Right renal pelvis (tissue), 4 donors: ENCODE data around the gene HIP1R. TPM values are rescaled to one million over a fixed set of nuclear protein-coding genes. Genes with fewer than 3 reads are reported as not detected.

ENCODE experiments used
- DNase-seq, 4 donors: peaks; one replicate each; pipeline ENCODE4 v3.0.0-alpha.2; 2013; ENCODE audit warnings: low read depth in 4 of 4, low spot score in 3 of 4, missing footprints in 1 of 4
- polyA plus RNA-seq, 4 donors: library from polyadenylated mRNA; unstranded; fragments of 120-200 nt; gene quantifications; one replicate each; pipeline ENCODE4 v1.2.1, GENCODE V29; 2013; ENCODE audit not compliant: insufficient read length in 4 of 4

HIP1R gene
- polyA plus RNA-seq, 4 donors: 63.9 to 77.4 (median 69.7) TPM

DNA sequence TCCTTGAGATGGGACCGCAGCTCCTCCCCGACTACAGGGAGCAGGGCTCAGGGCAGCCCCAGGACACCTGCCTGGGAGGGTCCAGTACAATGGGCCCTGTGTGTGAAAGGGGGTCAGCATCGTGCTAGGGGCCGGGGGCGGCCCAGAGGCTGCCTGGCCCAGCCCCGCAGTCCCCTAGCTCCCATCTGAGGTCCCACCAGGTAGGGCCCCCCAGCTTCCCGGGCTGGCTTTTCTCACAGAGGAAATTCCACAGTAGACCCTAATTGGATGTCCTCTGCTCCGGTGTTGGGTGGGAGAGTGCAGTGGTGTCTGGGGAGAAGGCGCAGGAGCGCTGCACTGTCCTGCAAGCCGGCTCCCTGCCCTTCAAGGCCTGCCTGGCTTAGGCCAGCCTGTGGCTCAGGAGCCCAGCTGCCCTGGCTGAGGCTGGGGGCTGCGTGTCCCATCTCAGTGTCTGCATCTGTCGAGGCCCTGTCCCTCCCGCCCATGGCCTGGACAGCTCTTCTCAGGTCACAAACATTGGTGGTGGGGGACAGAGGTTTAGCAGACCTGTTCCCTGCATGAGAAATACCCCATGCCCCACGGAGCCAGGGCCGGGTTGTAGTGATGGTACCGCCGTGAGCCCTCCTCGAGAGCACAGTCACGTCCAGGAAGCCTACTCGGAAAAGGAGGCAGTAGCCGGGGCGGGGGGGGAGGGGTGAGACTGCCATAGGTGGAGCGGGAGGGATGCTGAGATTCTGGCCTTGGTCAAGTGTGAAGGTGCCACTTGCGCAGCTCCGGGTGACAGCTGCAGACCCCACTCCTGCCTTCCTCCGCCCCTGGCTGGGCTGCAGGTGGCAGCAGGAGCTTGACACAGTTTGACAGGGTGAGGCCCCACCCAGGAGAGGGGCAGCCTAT, 11.6 kb downstream of the HIP1R start:
- no peak for DNase-seq

DNA sequence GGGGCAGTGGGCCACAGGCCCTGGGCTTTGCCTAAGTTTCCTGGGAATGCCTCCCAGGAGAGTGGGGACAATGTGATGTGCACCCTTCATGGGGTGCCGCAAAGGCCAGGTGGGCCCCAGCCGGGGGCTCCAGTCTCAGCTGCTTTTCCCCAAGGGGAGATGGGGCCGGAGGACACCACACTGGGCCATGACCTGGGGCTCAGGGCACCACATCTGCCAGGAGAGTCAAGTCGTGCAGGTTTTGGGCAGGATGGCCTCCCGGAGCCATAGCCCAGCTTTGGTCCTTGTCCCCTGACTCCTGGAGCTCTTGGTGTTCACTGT, 12.2 kb downstream of the HIP1R start:
- DNase-seq: no peak

DNA sequence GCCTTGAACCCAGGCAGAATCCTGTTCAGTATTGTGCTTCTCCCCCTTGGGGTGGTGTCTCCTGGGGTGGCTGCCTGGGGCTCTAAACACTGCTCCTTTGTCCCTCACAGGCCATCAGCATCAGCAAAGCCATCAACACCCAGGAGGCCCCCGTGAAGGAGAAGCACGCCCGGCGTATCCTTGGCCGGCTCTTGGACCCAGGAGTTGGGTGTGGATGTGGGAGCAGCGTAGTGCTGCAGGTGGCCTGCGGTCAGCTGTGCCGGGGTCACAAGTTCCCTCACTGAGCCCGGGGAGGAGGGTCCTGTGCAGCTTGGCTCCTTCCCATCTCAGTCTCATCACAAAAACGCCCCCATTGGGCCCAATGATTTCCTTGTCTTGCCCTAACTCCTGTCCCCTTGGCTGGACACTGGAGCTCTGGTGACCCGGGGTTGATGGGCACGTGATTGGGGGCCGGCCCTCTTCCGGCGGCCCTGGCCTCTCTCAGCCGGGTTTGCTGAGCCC, 12.7 kb downstream of the HIP1R start:
- no peak for DNase-seq

DNA sequence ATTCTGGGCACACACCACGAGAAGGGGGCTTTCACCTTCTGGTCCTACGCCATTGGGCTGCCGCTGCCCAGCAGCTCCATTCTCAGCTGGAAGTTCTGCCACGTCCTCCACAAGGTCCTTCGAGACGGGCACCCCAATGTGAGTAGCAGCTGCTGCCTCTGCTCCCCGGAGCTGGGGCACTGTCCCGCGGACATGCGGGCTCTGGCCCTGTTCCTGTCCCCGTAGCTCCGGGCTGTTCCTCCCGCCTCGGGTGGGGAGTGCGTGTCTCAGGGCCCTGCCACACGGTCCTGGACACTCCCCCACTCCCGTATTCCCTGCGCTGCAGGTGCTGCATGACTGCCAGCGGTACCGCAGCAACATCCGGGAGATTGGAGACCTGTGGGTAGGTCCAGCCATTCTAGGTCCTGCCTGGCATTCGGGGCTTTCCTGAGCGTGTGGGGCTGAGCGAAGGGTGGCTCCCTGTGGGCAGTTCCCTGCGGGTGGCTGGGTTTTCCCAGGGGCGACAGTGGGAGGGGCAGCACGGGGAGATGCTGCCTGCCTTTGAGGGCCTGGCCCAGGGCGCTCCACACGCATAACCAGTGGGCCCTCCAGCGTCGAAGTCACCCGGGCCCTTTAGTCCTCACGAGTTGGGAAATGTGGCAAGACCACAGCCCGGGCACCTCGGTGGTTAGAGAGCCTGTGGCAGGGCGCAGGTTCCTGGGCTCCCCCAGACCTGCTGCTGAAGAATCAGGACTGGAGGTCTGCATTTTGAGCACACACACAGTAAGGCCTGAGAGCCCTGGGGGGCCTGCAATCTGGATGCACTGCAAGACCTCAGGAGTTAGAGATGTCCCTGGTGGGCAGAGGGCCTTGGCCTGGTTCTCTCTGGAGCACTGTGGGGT, 13.5 kb downstream of the HIP1R start:
- DNase-seq: no peak

DNA sequence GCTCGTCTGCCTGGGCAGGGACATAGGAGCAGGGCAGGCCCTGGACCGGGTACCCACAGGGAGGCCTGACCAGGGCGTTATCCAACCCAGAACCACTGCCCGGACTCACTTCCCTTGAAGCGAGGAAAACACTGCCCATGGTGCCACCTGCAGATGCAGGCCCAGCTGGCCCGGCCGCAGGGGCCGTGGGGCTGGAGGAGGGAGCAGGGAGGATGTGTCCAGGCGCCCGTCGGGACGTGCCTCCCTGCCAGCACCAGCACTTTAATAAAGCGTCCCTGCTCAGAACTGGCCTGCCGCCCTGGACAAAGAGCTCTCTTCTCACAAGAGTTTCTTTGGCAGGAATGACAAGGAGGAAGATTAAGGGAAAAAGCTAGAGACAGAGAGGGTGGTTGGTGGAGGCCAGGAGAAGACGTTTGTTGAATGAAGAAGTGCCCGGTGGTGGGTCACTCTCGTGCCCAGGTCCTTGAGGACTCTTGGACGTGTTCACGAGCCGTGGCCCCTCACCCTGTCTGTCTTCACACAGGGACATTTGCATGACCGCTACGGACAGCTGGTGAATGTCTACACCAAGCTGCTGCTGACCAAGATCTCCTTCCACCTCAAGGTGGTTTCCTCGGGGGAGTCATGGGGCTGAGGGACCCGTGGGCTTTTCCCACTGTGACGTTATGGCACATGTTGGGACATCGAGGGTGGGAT, 14.2 kb downstream of the HIP1R start:
- no peak for DNase-seq

DNA sequence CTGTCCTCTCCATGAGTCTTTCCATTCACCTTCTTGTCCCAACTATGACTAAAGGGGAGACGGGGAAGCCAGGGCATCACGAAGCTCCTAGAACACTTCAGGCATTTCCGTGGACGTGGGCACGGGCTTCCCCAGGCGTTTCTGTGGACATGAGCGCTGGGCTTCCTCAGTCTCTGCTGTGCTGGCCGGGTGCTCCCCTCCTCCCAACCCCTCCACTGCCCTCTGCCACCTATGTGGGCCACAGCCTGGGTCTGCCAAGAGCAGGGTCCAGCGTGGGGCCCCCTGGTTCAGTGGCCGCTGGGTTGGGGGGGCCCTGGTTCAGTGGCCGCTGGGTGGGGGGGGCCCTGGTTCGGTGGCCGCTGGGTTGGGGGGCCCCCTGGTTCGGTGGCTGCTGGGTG, 14.8 kb downstream of the HIP1R start:
- DNase-seq: no peak

DNA sequence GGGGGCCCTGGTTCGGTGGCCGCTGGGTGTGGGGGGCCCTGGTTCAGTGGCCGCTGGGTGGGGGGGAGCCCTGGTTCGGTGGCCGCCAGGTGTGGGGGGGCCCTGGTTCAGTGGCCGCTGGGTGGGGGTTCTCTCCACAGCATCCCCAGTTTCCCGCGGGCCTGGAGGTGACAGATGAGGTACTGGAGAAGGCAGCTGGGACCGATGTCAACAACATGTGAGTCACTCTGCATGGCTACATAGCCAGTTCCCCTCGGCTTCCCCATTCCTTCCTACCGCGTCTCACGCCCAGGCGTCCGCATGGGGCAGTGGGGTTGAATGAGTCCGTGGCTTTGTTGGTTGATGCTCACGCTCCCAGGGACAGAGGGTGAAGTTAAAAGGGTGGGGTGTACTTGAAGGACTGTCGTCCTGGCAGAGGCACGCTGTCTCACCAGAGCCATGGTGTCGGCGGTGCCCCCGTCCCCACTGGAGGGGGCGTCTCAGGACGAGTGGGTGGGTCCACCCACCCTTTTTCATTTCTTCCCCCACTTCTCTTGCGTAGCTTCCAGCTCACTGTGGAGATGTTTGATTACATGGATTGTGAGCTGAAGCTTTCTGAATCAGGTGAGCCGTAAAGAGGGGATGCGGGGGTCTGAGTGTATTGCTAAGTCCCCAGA, 15.6 kb downstream of the HIP1R start:
- DNase-seq: no peak

DNA sequence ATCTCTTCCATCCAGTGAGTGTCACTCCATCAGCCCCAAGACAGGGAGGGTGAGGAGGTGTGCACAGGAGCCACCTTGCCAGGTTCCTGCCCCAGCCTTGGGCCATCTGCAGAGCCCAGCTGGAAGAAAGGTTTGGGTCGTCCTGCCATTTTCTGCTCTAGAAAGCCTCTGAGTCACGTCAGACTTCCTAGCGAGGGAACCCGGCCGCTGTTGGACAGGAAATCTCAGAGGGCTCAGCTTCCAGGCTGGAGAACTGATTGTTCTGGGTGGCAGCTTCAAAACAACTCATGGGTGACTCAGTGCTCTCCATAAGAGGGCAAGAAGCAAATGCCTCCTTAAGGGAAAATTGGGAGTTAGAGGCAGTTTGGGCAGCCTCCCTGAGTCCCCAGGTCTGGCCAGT, 16.6 kb downstream of the HIP1R start:
- no peak for DNase-seq

DNA sequence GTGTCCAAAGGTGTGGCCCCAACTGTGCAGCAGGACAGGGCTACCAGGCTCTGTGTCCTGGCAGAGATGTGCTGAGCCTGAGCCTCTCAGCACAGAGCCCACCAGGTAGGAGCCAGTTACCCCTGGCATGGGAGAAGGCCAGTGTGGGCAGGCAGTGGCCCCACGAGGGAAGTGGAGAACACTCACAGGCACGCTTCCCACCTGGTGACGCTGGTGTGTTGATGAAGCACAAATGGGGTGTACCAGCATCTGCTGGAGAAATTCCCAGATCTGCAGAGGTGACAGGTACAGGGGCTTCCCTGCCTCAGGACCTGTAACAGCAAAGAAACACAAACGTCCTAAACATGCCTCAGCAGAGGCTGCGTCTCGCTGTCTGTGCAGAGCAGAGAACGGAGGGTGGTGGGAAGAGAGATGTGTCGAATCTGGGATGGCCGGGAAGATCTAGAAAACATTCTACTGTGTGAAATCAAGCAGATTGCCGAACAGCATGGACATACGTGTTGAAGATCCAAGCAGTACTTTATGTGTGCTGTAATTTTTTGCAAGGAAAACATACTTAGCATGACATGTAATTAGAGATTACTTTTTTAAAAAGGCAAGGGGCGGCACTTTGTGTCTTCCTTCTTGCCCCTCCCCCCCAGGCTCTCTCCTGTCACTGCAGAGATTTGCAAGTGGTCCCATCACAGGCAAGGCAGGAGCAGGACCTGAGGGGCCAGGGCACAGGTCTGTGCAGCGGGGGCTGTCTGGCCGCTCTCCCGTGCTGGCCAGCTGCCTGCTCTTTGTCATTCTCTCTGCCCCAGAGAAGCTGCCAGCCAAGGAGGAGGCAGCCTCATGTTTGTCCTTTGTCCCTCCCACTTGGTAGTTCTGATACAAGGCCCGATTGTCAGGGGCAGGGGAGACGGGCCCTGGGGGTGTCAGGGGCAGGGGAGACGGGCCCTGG, 17.3 kb downstream of the HIP1R start:
- no peak for DNase-seq

DNA sequence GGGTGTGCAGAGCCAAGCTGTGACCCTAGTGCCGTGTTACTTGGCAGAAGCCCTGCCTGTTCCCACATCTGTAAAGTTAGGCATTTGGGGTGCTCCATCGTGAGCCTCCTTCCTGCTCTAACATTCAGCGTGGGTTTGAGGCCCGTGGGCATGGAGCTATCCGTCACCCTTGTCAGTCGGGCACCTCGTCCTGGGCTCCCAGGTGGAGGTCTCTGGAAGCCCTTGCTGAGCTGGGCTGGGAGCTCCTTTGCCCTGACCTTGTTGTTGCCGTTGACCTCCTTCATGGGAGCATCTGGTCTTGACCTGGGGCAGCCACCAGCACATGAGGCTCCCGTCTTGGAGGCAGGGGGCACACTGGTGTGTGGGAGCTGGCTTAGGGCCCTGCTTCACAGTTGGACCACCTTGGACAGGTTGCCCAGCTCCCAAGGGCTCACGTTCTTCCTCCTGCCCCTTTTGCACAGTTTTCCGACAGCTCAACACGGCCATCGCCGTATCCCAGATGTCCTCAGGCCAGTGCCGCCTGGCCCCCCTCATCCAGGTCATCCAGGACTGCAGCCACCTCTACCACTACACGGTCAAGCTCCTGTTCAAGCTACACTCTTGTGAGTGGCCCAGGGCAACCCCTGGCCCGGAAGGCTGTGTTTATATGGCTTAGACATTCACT, 18.5 kb downstream of the HIP1R start:
- no peak for DNase-seq

DNA sequence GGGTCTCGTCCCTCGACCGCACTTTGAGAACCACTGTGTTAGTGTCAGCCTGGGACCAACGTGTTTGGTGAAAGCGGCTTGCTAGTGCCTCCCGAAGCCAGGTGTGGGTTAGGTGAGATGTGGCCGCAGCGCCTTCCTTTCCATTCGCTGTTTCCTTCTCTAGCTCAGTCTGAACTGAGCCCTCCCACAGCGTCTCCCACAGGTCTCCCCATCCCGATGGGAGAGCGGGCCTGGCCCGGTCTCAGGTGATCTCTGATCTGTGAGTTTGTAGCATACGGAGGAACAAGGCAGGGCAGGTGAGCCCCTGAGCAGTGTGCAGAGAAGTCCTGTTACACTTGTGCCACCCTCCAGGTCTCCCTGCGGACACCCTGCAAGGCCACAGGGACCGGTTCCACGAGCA, 19.3 kb downstream of the HIP1R start:
- DNase-seq: no peak

DNA sequence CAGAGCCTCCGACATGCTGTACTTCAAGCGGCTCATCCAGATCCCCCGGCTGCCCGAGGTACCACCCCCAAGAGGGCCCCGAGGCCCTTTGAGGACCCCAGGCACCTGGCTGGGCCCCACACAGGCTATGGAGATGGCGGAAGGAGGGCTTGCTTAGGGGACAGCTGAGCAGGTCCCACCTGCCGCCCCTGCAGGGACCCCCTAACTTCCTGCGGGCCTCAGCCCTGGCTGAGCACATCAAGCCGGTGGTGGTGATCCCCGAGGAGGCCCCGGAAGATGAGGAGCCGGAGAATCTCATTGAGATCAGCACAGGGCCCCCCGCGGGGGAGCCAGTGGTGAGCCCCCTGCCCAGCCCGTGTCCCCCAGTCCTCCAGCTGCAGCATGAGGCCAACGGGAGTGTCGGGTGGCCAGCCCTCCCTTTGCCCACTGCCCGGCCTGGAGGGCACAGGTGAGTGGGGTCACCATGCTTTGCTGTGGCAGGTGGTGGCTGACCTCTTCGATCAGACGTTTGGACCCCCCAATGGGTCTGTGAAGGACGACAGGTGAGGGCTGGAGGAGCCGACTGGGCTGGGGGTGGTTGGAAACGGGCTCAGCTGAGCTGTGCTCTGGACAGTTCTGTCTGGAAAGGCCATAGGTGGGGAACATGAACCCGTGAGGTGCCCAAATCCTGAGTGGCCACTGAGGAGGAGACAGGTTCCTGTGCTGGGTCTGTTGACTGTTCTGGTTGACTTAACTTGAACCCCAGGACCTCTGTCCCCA, 20.0 kb downstream of the HIP1R start:
- DNase-seq: no peak

DNA sequence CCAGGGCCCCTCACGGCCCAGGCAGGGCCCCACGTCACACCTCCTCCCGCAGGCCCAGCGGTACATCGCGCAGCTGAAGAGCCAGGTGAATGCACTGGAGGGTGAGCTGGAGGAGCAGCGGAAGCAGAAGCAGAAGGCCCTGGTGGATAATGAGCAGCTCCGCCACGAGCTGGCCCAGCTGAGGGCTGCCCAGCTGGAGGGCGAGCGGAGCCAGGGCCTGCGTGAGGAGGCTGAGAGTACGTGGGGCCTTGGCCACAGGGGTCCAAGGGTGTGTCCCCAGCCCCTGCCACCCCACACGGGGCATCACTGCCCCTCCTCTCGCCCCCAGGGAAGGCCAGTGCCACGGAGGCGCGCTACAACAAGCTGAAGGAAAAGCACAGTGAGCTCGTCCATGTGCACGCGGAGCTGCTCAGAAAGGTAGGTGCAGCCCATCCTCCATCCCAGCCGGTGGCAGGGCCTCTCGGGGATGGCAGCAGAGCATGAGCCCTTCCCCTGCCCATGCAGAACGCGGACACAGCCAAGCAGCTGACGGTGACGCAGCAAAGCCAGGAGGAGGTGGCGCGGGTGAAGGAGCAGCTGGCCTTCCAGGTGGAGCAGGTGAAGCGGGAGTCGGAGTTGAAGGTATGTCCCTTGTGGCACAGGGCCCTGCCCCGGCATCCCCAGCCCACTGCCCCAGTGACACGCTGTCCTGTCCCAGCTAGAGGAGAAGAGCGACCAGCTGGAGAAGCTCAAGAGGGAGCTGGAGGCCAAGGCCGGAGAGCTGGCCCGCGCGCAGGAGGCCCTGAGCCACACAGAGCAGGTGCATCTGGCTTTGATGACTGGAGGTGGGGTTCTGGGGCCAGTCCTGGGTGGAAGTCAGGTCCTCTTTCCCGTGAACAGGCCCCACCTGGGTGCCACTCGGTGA, 20.9 kb downstream of the HIP1R start:
- DNase-seq: no peak

DNA sequence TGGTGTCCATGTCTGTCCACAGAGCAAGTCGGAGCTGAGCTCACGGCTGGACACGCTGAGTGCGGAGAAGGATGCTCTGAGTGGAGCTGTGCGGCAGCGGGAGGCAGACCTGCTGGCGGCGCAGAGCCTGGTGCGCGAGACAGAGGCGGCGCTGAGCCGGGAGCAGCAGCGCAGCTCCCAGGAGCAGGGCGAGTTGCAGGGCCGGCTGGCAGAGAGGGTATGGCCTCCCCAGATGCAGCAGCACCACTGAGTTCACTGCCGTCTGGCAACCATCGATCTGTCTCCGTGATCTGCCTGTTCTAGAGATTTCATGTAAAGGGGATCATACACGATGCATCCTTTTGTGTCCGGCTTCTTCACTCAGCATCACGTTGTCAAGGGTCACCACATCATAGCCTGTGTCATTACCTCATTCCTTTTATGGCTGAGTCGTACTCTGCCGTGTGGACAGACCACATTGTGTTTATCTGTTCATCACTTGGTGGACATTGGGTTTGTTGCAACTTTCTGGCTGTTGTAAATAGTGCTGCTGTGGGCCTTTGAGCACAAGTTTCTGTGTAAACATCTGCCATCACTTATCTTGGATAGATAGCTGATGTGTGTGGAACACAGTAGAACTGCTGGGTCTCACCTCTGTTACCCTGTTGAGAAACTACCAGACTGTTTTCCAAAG, 21.9 kb downstream of the HIP1R start:
- no peak for DNase-seq

DNA sequence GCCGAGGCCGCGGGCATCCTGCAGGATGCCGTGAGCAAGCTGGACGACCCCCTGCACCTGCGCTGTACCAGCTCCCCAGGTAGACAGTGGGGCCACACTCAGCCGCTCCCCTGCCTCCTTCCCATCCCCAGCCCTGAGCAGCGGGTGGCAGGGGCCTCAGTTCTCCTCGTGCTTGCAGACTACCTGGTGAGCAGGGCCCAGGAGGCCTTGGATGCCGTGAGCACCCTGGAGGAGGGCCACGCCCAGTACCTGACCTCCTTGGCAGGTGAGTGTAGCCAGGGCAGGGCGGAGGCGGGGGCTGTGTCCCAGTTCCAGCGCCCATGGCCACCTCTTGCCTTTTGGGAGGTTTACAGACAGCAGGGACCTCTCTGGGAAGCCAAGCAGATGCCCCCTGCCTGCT, 22.9 kb downstream of the HIP1R start:
- no peak for DNase-seq

DNA sequence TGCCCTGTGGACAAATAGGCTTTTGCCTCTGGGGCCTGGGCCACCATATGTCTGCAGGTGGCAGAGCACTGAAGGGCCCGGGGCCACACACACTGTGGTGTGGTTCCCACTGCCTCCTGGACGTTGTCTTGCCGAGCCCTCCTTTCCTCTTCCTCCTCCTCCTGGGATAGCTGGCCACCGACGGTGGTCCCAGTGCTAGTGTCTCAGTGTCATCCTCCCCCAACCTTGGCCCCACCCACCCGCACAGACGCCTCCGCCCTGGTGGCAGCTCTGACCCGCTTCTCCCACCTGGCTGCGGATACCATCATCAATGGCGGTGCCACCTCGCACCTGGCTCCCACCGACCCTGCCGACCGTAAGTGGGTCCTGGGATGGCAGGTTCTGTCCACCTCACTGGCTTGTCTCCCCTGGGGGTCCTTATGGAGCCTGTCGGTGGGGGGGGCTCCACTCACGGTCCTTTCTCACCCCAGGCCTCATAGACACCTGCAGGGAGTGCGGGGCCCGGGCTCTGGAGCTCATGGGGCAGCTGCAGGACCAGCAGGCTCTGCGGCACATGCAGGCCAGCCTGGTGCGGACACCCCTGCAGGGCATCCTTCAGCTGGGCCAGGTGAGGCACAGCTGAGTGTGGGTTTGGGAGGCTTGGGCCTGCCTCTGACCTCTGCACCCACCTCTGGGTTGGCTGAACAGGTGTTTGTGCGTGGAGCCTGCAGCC, 23.5 kb downstream of the HIP1R start:
- DNase-seq: no peak
